ENCODE measurements around the gene CCDC102A.
"Not testable (repeated sequence)": the region's sequence is repeated elsewhere in the genome, so short reads cannot be mapped to it uniquely, and the experiment has no call there.

The CCDC102A gene

GRCh38 chr16:57555831-57556230, 19.5 kb upstream of the CCDC102A start:
- Mint-ChIP-seq H3K4me3 (no peak overlapping the region), H3K36me3 (ENCODE audit: low read depth) (peaks cover 29% of the 10 kb centered on the region), H3K4me1 (ENCODE audit: low read depth) (peaks cover 32% of the 10 kb centered on the region), H3K9me3 (peaks cover 15% of the 10 kb centered on the region), H3K27ac (no peak overlapping the region), H3K27me3 (no peaks in the 10 kb centered on the region)

DNA sequence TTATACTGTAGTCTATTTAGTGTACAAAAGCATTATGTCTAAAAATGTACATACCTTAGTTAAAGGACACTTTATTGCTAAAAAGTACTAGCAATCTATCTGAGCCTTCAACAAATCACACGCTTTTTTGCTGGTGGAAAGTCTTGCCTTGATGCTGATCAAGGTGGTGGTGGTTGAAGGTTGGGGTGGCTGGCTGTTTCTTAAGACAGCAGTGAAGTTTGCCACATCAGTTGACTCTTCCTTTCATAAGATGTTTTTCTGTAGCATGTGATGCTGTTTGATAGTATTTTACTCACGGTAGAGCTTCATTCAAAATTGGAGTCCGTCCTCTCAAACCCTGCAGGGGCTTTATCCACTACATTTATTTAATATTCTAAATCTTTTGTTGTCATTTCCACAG, 14.7 kb upstream of the CCDC102A start:
- H3K27ac Mint-ChIP-seq: no peak overlapping the region
- peaks cover 10% of the 10 kb centered on the region for H3K9me3 Mint-ChIP-seq

GRCh38 chr16:57549730-57550129, 13.4 kb upstream of the CCDC102A start:
- Mint-ChIP-seq H3K9me3 (peaks cover 4% of the 10 kb centered on the region), H3K27ac (no peak overlapping the region), H3K27me3 (no peaks in the 10 kb centered on the region), H3K4me1 (ENCODE audit: low read depth) (peaks cover 48% of the 10 kb centered on the region), H3K4me3 (no peak overlapping the region), H3K36me3 (ENCODE audit: low read depth) (peaks cover 8% of the 10 kb centered on the region)

More for the DNA sequence above, 14.7 kb upstream of the CCDC102A start:
- peaks cover 40% of the 10 kb centered on the region for H3K4me1 Mint-ChIP-seq (ENCODE audit: low read depth)
- H3K36me3 Mint-ChIP-seq (ENCODE audit: low read depth): peaks cover 13% of the 10 kb centered on the region
- no peak overlapping the region for H3K4me3 Mint-ChIP-seq
- no peaks in the 10 kb centered on the region for H3K27me3 Mint-ChIP-seq

- Mint-ChIP-seq H3K4me1 (ENCODE audit: low read depth) (peaks cover 62% of the 10 kb centered on the region), H3K27me3 (no peaks in the 10 kb centered on the region), H3K9me3 (peaks cover 4% of the 10 kb centered on the region), H3K36me3 (ENCODE audit: low read depth) (peaks cover 8% of the 10 kb centered on the region), H3K27ac (no peak overlapping the region), H3K4me3 (no peak overlapping the region)
Measured at GRCh38 chr16:57548408-57548807, 12.0 kb upstream of the CCDC102A start.

GRCh38 chr16:57547524-57547923, 11.2 kb upstream of the CCDC102A start:
- not testable (repeated sequence) for H3K36me3 Mint-ChIP-seq (ENCODE audit: low read depth); H3K4me3 Mint-ChIP-seq; H3K9me3 Mint-ChIP-seq; H3K27ac Mint-ChIP-seq; H3K27me3 Mint-ChIP-seq
- peaks cover 69% of the 10 kb centered on the region for H3K4me1 Mint-ChIP-seq (ENCODE audit: low read depth)

GRCh38 chr16:57544124-57544653, 7.8 kb upstream of the CCDC102A start:
- Mint-ChIP-seq H3K4me1 (ENCODE audit: low read depth) (peaks cover 72% of the 10 kb centered on the region), H3K27ac (peak overlapping the region; percentile 17), H3K4me3 (peak overlapping the region; percentile 64), H3K36me3 (ENCODE audit: low read depth) (no peaks in the 10 kb centered on the region), H3K27me3 (no peaks in the 10 kb centered on the region), H3K9me3 (no peaks in the 10 kb centered on the region)

- H3K36me3 Mint-ChIP-seq (ENCODE audit: low read depth): no peaks in the 10 kb centered on the region
- H3K4me3 Mint-ChIP-seq: peak overlapping the region; percentile 64
- no peaks in the 10 kb centered on the region for H3K9me3 Mint-ChIP-seq
- H3K4me1 Mint-ChIP-seq (ENCODE audit: low read depth): peaks cover 84% of the 10 kb centered on the region
- no peaks in the 10 kb centered on the region for H3K27me3 Mint-ChIP-seq
- peak overlapping the region; percentile 67 for H3K27ac Mint-ChIP-seq
Measured at GRCh38 chr16:57541754-57542435, 5.5 kb upstream of the CCDC102A start.

DNA sequence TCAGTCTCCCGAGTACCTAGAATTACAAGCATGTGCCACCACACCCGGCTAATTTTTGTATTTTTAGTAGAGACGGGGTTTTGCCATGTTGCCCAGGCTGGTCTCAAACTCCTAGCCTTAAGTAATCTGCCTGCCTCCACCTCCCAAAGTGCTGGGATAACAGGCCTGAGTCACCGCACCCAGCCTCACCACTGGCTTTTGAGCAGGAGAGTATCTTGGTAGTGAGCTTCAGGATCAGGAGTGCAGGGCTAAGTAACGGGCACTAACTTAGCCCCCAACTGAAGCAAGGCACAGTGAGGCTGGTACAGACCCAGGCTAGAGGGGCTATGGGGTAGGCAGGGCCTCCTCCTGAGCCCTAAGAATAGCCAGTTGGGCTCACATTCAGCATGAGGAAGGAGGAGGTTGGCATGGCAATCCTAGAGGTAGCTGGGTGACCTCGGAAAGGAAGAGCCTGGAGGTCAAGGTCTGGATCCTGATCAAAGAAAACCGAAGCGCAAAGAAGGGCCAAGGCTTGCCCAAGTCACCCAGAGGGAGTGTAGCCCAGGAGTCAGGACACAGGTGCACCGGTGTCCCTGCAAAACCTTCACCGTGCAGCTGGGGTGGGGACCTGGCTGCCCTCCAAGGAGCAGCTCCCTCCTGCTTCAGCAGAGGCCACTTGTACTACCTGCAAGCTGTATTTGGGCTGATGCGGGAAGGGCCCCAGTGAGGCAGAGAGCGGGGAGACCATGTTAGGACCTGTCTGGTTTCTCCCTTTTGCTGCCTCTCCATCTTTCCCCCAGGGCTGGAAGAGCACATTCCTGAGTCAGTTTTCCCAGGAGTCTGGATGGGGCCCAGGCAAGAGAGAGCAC, 4.8 kb upstream of the CCDC102A start:
- Mint-ChIP-seq H3K27me3 (no peaks in the 10 kb centered on the region), H3K4me3 (no peak overlapping the region)

GRCh38 chr16:57540387-57540786, 4.0 kb upstream of the CCDC102A start:
- H3K36me3 Mint-ChIP-seq (ENCODE audit: low read depth): no peaks in the 10 kb centered on the region
- H3K9me3 Mint-ChIP-seq: no peaks in the 10 kb centered on the region
- H3K27ac Mint-ChIP-seq: no peak overlapping the region
- H3K4me3 Mint-ChIP-seq: no peak overlapping the region
- H3K4me1 Mint-ChIP-seq (ENCODE audit: low read depth): peaks cover 79% of the 10 kb centered on the region
- no peaks in the 10 kb centered on the region for H3K27me3 Mint-ChIP-seq

More for the DNA sequence above, 4.8 kb upstream of the CCDC102A start:
- Mint-ChIP-seq H3K36me3 (ENCODE audit: low read depth) (no peaks in the 10 kb centered on the region), H3K4me1 (ENCODE audit: low read depth) (peaks cover 83% of the 10 kb centered on the region), H3K27ac (no peak overlapping the region), H3K9me3 (no peaks in the 10 kb centered on the region)

- Mint-ChIP-seq H3K4me1 (ENCODE audit: low read depth) (peaks cover 77% of the 10 kb centered on the region), H3K9me3 (no peaks in the 10 kb centered on the region), H3K27ac (peak overlapping the region; percentile 93), H3K4me3 (peak overlapping the region; percentile 84), H3K36me3 (ENCODE audit: low read depth) (no peaks in the 10 kb centered on the region), H3K27me3 (no peaks in the 10 kb centered on the region)
Measured at GRCh38 chr16:57539072-57539796, 2.9 kb upstream of the CCDC102A start.

DNA sequence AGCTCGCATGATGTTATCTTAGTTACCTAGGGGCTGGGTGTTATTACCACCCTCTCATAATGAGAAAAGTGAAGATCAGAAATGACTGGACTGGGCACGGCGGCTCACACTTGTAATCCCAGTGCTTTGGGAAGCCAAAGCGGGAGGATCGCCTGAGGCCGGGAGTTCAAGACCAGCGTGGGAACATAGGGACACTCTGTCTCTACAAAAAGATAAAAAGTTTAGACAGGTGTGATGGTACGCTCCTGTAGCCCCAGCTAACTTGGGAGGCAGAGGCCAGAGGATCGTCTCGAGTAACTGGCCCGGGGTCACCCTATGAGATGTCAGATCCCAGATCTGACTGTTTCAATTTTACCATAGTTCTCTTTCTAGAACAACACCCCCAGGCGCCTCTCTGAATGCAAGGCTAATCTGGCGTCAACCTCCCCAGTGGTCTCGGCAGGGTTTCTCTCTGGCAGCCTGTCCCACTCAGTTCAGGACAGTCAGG, 1.9 kb upstream of the CCDC102A start:
- Mint-ChIP-seq H3K4me3 (peak overlapping the region; percentile 84), H3K4me1 (ENCODE audit: low read depth) (peaks cover 77% of the 10 kb centered on the region), H3K27ac (peak overlapping the region; percentile 93), H3K9me3 (no peaks in the 10 kb centered on the region), H3K36me3 (ENCODE audit: low read depth) (no peaks in the 10 kb centered on the region), H3K27me3 (no peaks in the 10 kb centered on the region)

DNA sequence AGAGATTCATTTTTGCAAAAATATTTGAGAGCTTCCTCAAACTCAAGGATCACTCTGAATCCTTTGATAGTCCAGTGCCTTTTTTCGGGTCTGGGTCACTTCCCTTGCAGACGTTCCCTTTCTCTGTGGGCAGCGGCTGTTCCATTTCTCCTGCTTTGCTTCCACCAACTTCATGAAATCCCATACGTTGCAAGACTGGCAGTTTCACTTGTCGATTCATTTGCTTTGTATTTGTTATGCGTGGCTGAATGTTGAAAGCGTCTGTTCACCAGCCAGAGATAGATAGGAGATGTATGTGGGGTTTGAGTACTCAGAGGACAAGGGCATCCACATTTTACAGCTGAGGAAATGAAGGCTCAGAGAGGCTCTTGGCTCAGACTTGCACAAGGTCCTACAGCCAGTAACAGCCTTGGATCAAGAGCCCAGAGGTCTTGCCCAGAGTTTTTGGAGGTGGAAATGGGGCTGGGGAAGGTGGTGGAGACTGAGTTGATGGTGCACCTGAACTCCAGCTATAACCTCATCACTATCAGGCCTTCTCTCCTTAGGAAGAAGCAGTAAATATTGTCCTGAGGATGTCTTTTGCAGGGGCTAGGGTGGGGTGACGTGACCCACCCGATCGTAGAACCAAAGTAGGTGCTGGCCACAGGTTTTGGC, 1.3 kb upstream of the CCDC102A start:
- peak overlapping the region; percentile 84 for H3K4me3 Mint-ChIP-seq
- no peaks in the 10 kb centered on the region for H3K9me3 Mint-ChIP-seq
- no peaks in the 10 kb centered on the region for H3K27me3 Mint-ChIP-seq
- peak overlapping the region; percentile 93 for H3K27ac Mint-ChIP-seq
- H3K4me1 Mint-ChIP-seq (ENCODE audit: low read depth): peaks cover 75% of the 10 kb centered on the region
- H3K36me3 Mint-ChIP-seq (ENCODE audit: low read depth): no peaks in the 10 kb centered on the region

- H3K4me3 Mint-ChIP-seq: peak overlapping the region; percentile 84
- H3K4me1 Mint-ChIP-seq (ENCODE audit: low read depth): peaks cover 74% of the 10 kb centered on the region
- peak overlapping the region; percentile 93 for H3K27ac Mint-ChIP-seq
- H3K9me3 Mint-ChIP-seq: no peaks in the 10 kb centered on the region
- H3K36me3 Mint-ChIP-seq (ENCODE audit: low read depth): no peaks in the 10 kb centered on the region
- H3K27me3 Mint-ChIP-seq: no peaks in the 10 kb centered on the region
Measured at GRCh38 chr16:57537194-57537505, 779 bp upstream of the CCDC102A start.

GRCh38 chr16:57535680-57536305, 578 bp downstream of the CCDC102A start:
- H3K27me3 Mint-ChIP-seq: no peaks in the 10 kb centered on the region
- no peaks in the 10 kb centered on the region for H3K36me3 Mint-ChIP-seq (ENCODE audit: low read depth)
- H3K9me3 Mint-ChIP-seq: no peaks in the 10 kb centered on the region
- peak overlapping the region; percentile 74 for H3K27ac Mint-ChIP-seq
- peak overlapping the region; percentile 86 for H3K4me3 Mint-ChIP-seq
- H3K4me1 Mint-ChIP-seq (ENCODE audit: low read depth): peaks cover 74% of the 10 kb centered on the region
